H9 (cell line): ENCODE measurements around the gene FAM3C. TPM values are rescaled to one million over a fixed set of nuclear protein-coding genes. Genes with fewer than 3 reads are reported as not detected.

ENCODE experiments used
- DNase-seq: peaks from one replicate; pipeline ENCODE4 v3.0.0-alpha.2; 2017
- H2AFZ ChIP-seq: one replicate; pipeline ENCODE4 v1.6.1; 2013; ENCODE audit warnings: mild to moderate bottlenecking, low read length, control low read depth, moderate library complexity
- H2AK5ac ChIP-seq: 2 replicates; pipeline ENCODE4 v1.6.1; 2013; ENCODE audit warnings: low read length, control low read depth, mixed read lengths; ENCODE audit not compliant: insufficient read length
- H2BK120ac ChIP-seq: one replicate; pipeline ENCODE4 v1.6.1; 2013; ENCODE audit warnings: low read depth, mild to moderate bottlenecking, low read length, control low read depth, inconsistent platforms; ENCODE audit not compliant: poor library complexity, severe bottlenecking
- H2BK12ac ChIP-seq: 2 replicates; pipeline ENCODE4 v1.6.1; 2013; ENCODE audit warnings: low read length, control low read depth, mixed read lengths, low read depth; ENCODE audit not compliant: insufficient read length
- H2BK15ac ChIP-seq: 2 replicates; pipeline ENCODE4 v1.6.1; 2013; ENCODE audit warnings: low read depth, low read length, control low read depth
- H2BK20ac ChIP-seq: one replicate; pipeline ENCODE4 v1.6.1; 2013; ENCODE audit warnings: low read depth, mild to moderate bottlenecking, low read length, control low read depth, inconsistent platforms; ENCODE audit not compliant: poor library complexity, severe bottlenecking
- H2BK5ac ChIP-seq: 2 replicates; pipeline ENCODE4 v1.6.1; 2013; ENCODE audit warnings: low read length, control low read depth, mixed read lengths; ENCODE audit not compliant: insufficient read length
- H3K14ac ChIP-seq: 2 replicates; pipeline ENCODE4 v1.6.1; 2013; ENCODE audit warnings: low read length, control low read depth; ENCODE audit not compliant: insufficient read depth
- H3K18ac ChIP-seq: 2 replicates; pipeline ENCODE4 v1.6.1; 2013; ENCODE audit warnings: low read depth, mild to moderate bottlenecking, mixed read lengths, low read length, control low read depth; ENCODE audit not compliant: insufficient read length
- H3K23ac ChIP-seq: 2 replicates; pipeline ENCODE4 v1.6.1; 2013; ENCODE audit warnings: low read length, control low read depth, mixed read lengths, low read depth; ENCODE audit not compliant: insufficient read length
- H3K23me2 ChIP-seq: 2 replicates; pipeline ENCODE4 v1.6.1; 2013; ENCODE audit warnings: low read depth, mild to moderate bottlenecking, mixed read lengths, low read length, control low read depth; ENCODE audit not compliant: insufficient read length, poor library complexity, severe bottlenecking
- H3K27ac ChIP-seq: 2 replicates; pipeline ENCODE4 v1.5.1; 2013; ENCODE audit warnings: low read length, control low read depth, mixed read lengths, low read depth; ENCODE audit not compliant: insufficient read length
- H3K27me3 ChIP-seq: 2 replicates; pipeline ENCODE4 v1.6.1; 2013; ENCODE audit warnings: low read length, control low read depth, inconsistent platforms; ENCODE audit not compliant: insufficient read depth
- H3K4ac ChIP-seq: 2 replicates; pipeline ENCODE4 v1.6.1; 2013; ENCODE audit warnings: low read depth, mild to moderate bottlenecking, control low read depth, inconsistent platforms, low read length, moderate library complexity
- H3K4me1 ChIP-seq: 2 replicates; pipeline ENCODE4 v1.6.1; 2013; ENCODE audit warnings: low read length, control low read depth, inconsistent platforms; ENCODE audit not compliant: insufficient read depth
- H3K4me2 ChIP-seq: 2 replicates; pipeline ENCODE4 v1.6.1; 2013; ENCODE audit warnings: low read length, control low read depth, mixed read lengths; ENCODE audit not compliant: insufficient read length, insufficient read depth
- H3K56ac ChIP-seq: 2 replicates; pipeline ENCODE4 v1.6.1; 2013; ENCODE audit warnings: low read depth, mild to moderate bottlenecking, mixed read lengths, low read length, control low read depth; ENCODE audit not compliant: insufficient read length
- H3K79me1 ChIP-seq: 2 replicates; pipeline ENCODE4 v1.6.1; 2013; ENCODE audit warnings: low read depth, mild to moderate bottlenecking, moderate library complexity, low read length, control low read depth, inconsistent platforms; ENCODE audit not compliant: insufficient read depth, poor library complexity, severe bottlenecking
- H3K79me2 ChIP-seq: 2 replicates; pipeline ENCODE4 v1.6.1; 2013; ENCODE audit warnings: low read length, control low read depth, inconsistent platforms; ENCODE audit not compliant: insufficient read depth
- H3K9ac ChIP-seq: 2 replicates; pipeline ENCODE4 v1.6.1; 2013; ENCODE audit warnings: low read length, control low read depth, mixed read lengths; ENCODE audit not compliant: insufficient read length; ENCODE audit errors: extremely low read depth
- H3K9me3 ChIP-seq: one replicate; pipeline ENCODE4 v1.6.1; 2013; ENCODE audit warnings: low read depth, low read length, inconsistent platforms; ENCODE audit not compliant: control insufficient read depth
- H3T11ph ChIP-seq: one replicate; pipeline ENCODE4 v1.6.1; 2013; ENCODE audit warnings: mild to moderate bottlenecking, low read length, control low read depth, inconsistent platforms
- H4K20me1 ChIP-seq: one replicate; pipeline ENCODE4 v1.6.1; 2013; ENCODE audit not compliant: control insufficient read depth, insufficient read length, insufficient read depth
- H4K5ac ChIP-seq: 2 replicates; pipeline ENCODE4 v1.6.1; 2013; ENCODE audit warnings: low read depth, mild to moderate bottlenecking, mixed read lengths, low read length, control low read depth; ENCODE audit not compliant: insufficient read length
- H4K8ac ChIP-seq: replicated peaks from 2 replicates; pipeline ENCODE4 v1.6.1; 2013; ENCODE audit warnings: low read length, control low read depth, mixed read lengths, low read depth; ENCODE audit not compliant: insufficient read length
- H4K91ac ChIP-seq: 2 replicates; pipeline ENCODE4 v1.6.1; 2013; ENCODE audit warnings: low read depth, mild to moderate bottlenecking, moderate library complexity, mixed read lengths, low read length, control low read depth; ENCODE audit not compliant: insufficient read length
- H3K27ac Mint-ChIP-seq, 3 experiments: 2 replicates in 2 of 3; 3 replicates in 1 of 3; pipeline ENCODE4 v1.8.0; 2020 to 2021; ENCODE audit warnings: mixed read lengths in 3 of 3, mild to moderate bottlenecking in 1 of 3, moderate library complexity in 1 of 3
- H3K27me3 Mint-ChIP-seq: 2 replicates; pipeline ENCODE4 v1.8.0; 2021; ENCODE audit warnings: low read depth, mild to moderate bottlenecking, moderate library complexity, mixed read lengths
- H3K36me3 Mint-ChIP-seq, 3 experiments: 2 replicates in 2 of 3; 3 replicates in 1 of 3; pipeline ENCODE4 v1.8.0; 2020 to 2021; ENCODE audit warnings: low read depth in 3 of 3, mixed read lengths in 3 of 3; ENCODE audit not compliant: insufficient read depth in 1 of 3
- H3K4me1 Mint-ChIP-seq, 2 experiments: 2 replicates each; pipeline ENCODE4 v1.8.0; 2020; ENCODE audit warnings: mixed read lengths in 2 of 2
- H3K4me3 Mint-ChIP-seq, 2 experiments: 2 replicates in 1 of 2; 3 replicates in 1 of 2; pipeline ENCODE4 v1.8.0; 2020 to 2021; ENCODE audit warnings: mild to moderate bottlenecking in 2 of 2, mixed read lengths in 2 of 2, moderate library complexity in 1 of 2
- H3K9me3 Mint-ChIP-seq, 2 experiments: 2 replicates in 1 of 2; 3 replicates in 1 of 2; pipeline ENCODE4 v1.8.0; 2020; ENCODE audit warnings: mild to moderate bottlenecking in 2 of 2, mixed read lengths in 2 of 2, moderate library complexity in 1 of 2
- CTCF ChIP-seq: fragments of 200-600 bp; sonication (generic); conservative IDR thresholded peaks from 3 replicates; pipeline ENCODE4 v1.8.0; 2021; ENCODE audit warnings: antibody characterized with exemption, mild to moderate bottlenecking
- WGBS: extraction: QIAGEN DNeasy Blood & Tissue Kit; methylation state at CpG from one replicate; pipeline ENCODE4 v1.1.7; 2013; ENCODE audit warnings: missing lambda C conversion rate, low lambda C conversion rate, mixed read lengths; ENCODE audit not compliant: insufficient read length; ENCODE audit errors: extremely low coverage; 5-methylcytosine and 5-hydroxymethylcytosine counted together
- total RNA-seq: library from RNA; stranded (reverse); gene quantifications from 2 replicates; pipeline ENCODE4 v1.2.1, GENCODE V29; 2021

FAM3C gene
- total RNA-seq, 1 experiment from 2014 or later, result 64.5 TPM

DNA sequence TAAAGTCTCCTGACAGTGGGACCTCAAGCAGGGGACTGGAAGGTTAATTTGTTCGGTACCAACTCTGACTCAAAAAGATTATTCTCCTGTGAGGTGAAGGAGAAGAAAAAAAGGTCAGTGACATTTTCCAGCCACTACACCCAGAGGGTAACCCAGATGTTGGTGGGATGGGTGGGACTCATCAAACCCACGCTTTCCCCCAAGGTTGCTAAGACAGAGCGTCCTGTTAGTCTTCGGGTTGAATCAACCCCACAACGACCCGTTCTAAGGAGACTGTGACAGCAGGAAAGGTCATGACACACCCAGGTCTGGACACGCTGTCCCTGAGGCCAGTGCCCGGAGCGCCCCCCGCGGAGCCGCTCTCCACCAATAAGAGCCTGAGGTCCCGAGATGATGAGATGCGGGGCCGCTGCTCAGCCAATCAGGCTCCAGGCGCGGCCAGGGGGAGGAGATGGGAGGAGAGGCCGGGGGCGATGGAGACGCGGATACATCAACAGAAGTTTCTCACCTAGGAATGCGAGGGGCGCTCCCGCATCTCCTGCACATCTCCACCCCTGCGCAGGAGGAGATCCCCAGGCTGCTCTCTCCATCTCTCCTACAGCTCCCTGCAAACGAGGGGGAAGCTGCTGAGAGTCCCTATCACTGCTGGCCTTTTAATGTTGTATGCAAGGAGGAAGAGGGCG is 67.5 kb downstream of the FAM3C start, which contains the start of gene WNT16:
Gene WNT16, plus strand, starts transcription at position 493 of the 683 bp plus-strand sequence. CDS start 293 bp downstream, outside the sequence.
- H3K27me3 ChIP-seq, result peaks cover 11% of the 10 kb centered on the region; the same call in 1 of the 2 replicates
- no peak within 1 kb of the TSS for H2BK15ac ChIP-seq
- no peak within 1 kb of the TSS for H2BK12ac ChIP-seq
- H3K9me3 ChIP-seq, result no peaks in the 10 kb centered on the region
- H3K9ac ChIP-seq, result no peak within 1 kb of the TSS
- no peak within 1 kb of the TSS for H2AK5ac ChIP-seq
- no peak within 1 kb of the TSS for H4K5ac ChIP-seq
- H3K36me3 Mint-ChIP-seq, result no peaks in the 10 kb centered on the region; a peak in 1 of 7 replicates
- peak within 1 kb of the TSS; percentile 67 to 85 for H3K4me3 Mint-ChIP-seq
- no peak within 1 kb of the TSS for H3K14ac ChIP-seq
- peaks cover 46% of the 10 kb centered on the region for H3K27me3 Mint-ChIP-seq
- no peak within 1 kb of the TSS for H3K27ac ChIP-seq
- no peaks in the 10 kb centered on the region for H3K79me2 ChIP-seq
- no peaks in the 10 kb centered on the region for H3K79me1 ChIP-seq
- peak; percentile 90 for DNase-seq
- no peak within 1 kb of the TSS for H2AFZ ChIP-seq
- H2BK20ac ChIP-seq, result no peak within 1 kb of the TSS
- no peak within 1 kb of the TSS for H3K4ac ChIP-seq
- peaks cover 5 to 14% of the 10 kb centered on the region in 2 experiments for H3K4me1 Mint-ChIP-seq
- no peak within 1 kb of the TSS for H3K23ac ChIP-seq
- H4K8ac ChIP-seq, result no peak within 1 kb of the TSS
- H3T11ph ChIP-seq, result no peak within 1 kb of the TSS
- H3K4me2 ChIP-seq, result peak within 1 kb of the TSS; percentile 93
- no peak for TF ChIP-seq CTCF
- no peak within 1 kb of the TSS for H4K91ac ChIP-seq
- H3K4me1 ChIP-seq, result no peaks in the 10 kb centered on the region
- H3K23me2 ChIP-seq, result peaks cover 19% of the 10 kb centered on the region
- no peaks in the 10 kb centered on the region for H3K9me3 Mint-ChIP-seq
- H3K27ac Mint-ChIP-seq, result no peak within 1 kb of the TSS
- no peaks in the 10 kb centered on the region for H4K20me1 ChIP-seq
- H2BK5ac ChIP-seq, result no peak within 1 kb of the TSS
- no peak within 1 kb of the TSS for H3K18ac ChIP-seq
- H2BK120ac ChIP-seq, result no peak within 1 kb of the TSS
- H3K56ac ChIP-seq, result no peak within 1 kb of the TSS
- WGBS, result no CpG with 5 or more reads among the region's 27 CpGs
